ENCODE measurements around the gene MAML2. TPM values are rescaled to one million over a fixed set of nuclear protein-coding genes. Genes with fewer than 3 reads are reported as not detected.
A peak's percentile ranks its signal among the peaks of the same experiment; 100 is the strongest.

Gene MAML2
- total and polyA plus RNA-seq, 9 of the 15 experiments (the other 6 are each of a cell fraction or from before 2014, with no cell fraction given): 0.79 to 6.8 (median 4.8) TPM

GRCh38 chr11:96294289-96294688, 48.7 kb downstream of the MAML2 start:
- FAIRE-seq: no peak
- no peak for DNase-seq (ENCODE audit: extremely low read depth in 1 of 4, low spot score in 3 of 4)
- 46% methylated on average over 3 of the region's 3 CpGs for WGBS (ENCODE audit: insufficient coverage, low coverage, missing lambda C conversion rate)
- H3K27ac ChIP-seq (ENCODE audit: extremely low read depth, low read depth, low read length): no peak overlapping the region
- peaks cover 0 to 6% of the 10 kb centered on the region in 2 experiments; a peak in 2 of 5 replicates for H3K4me1 ChIP-seq (replicated peaks in 1 of 2; ENCODE audit: control insufficient read depth in 2 of 2, insufficient read depth in 2 of 2, low read length in 2 of 2)
- in situ Hi-C loops (cut with MboI): no loop called here
- ChIA-PET POLR2A (interaction anchor here (1.5 kb wide), 1 partner anchor 15 kb away, joined by 6 read pairs; no protein-coding TSS in a partner anchor), CTCF (ENCODE audit: low intra/inter-chr PET ratio) (no interaction called here)
- H3K9ac ChIP-seq (ENCODE audit: insufficient read depth in 1 of 2, low read depth in 2 of 2, low read length in 2 of 2): no peak overlapping the region
- no peak overlapping the region for H3K4me3 ChIP-seq
- no peaks in the 10 kb centered on the region for H3K9me1 ChIP-seq (ENCODE audit: control insufficient read depth, insufficient read depth, low read length)
- no TSS peak for BruUV-seq (replicated peaks)
- no peaks in the 10 kb centered on the region for H3K9me3 ChIP-seq (replicated peaks; ENCODE audit: control insufficient read depth, insufficient read depth, low read depth, low read length)
- no peaks in the 10 kb centered on the region for H4K20me1 ChIP-seq (replicated peaks; ENCODE audit: control insufficient read depth, insufficient read depth, low read length)
- no peaks in the 10 kb centered on the region for H3K36me3 ChIP-seq (ENCODE audit: control insufficient read depth, insufficient read depth, low read length)
- ATAC-seq: peak; percentile 25; the same call in 1 of the 3 replicates
- no peak overlapping the region; the same call in 1 of the 2 replicates for H2AFZ ChIP-seq (ENCODE audit: low read depth, low read length)
- no peaks in the 10 kb centered on the region for H3K27me3 ChIP-seq (ENCODE audit: control insufficient read depth in 2 of 2, insufficient read depth in 2 of 2, low read length in 2 of 2)
- intact Hi-C loops (cut with micrococcal nuclease): loop anchor here (5.0 kb wide), 1 partner anchor 48 kb away; the partner anchor contains the start of gene MAML2
- TF ChIP-seq PKNOX1 (IDR thresholded peaks at IDR 0.05) (peak; percentile 81), CBX5 (IDR thresholded peaks at IDR 0.05; ENCODE audit: borderline replicate concordance, low read depth) (no peak), BCLAF1 (IDR thresholded peaks at IDR 0.05; ENCODE audit: borderline replicate concordance in 1 of 2, control insufficient read depth in 1 of 2, low read depth in 2 of 2, low read length in 1 of 2) (no peak), ZNF316 (IDR thresholded peaks at IDR 0.05) (0 out of 2 replicates have a peak, but pooled peaks have one; percentile 13), MEF2A (IDR thresholded peaks at IDR 0.05; ENCODE audit: control insufficient read depth, low read depth, low read length) (no peak), ZNF24 (IDR thresholded peaks at IDR 0.05) (no peak), GATA2 (CRISPR knock-in tag; IDR thresholded peaks at IDR 0.05) (no peak), CREB3L1 (IDR thresholded peaks at IDR 0.05; ENCODE audit: borderline replicate concordance, low read depth) (no peak)
- no peaks in the 10 kb centered on the region; the same call in 2 of the 3 replicates for H3K79me2 ChIP-seq (ENCODE audit: control insufficient read depth, insufficient read depth, low read length)
- H3K4me2 ChIP-seq (ENCODE audit: insufficient read depth, low read length): no peak overlapping the region

All from K562 (cell line).